GM19438 (cell line): Measurements from ENCODE around the gene TNN.

Source experiments
- ATAC-seq: cut with Tn5 transposase; IDR thresholded peaks from one replicate; pipeline ENCODE4 v1.9.1; 2021; ENCODE audit warnings: low read depth; ENCODE audit not compliant: unreplicated experiment

TNN gene

GRCh38 chr1:175171036-175171913 is 103.6 kb downstream of the TNN start:
- ATAC-seq: no peak

GRCh38 chr1:175172503-175172902 is 104.9 kb downstream of the TNN start:
- no peak for ATAC-seq

GRCh38 chr1:175173531-175173930 is 105.9 kb downstream of the TNN start:
- no peak for ATAC-seq

- ATAC-seq: peak; percentile 76
These were observed 106.9 kb downstream of the TNN start for GRCh38 chr1:175174309-175175102.

- ATAC-seq: no peak
These were observed 108.6 kb downstream of the TNN start for GRCh38 chr1:175176246-175176645.

GRCh38 chr1:175178056-175178455 is 110.4 kb downstream of the TNN start:
- no peak for ATAC-seq

- ATAC-seq: no peak
These were observed 110.8 kb downstream of the TNN start for GRCh38 chr1:175178456-175178855.

- no peak for ATAC-seq
These were observed 112.4 kb downstream of the TNN start for GRCh38 chr1:175179837-175180590.

- ATAC-seq: no peak
These were observed 114.6 kb downstream of the TNN start for GRCh38 chr1:175182201-175182746.

GRCh38 chr1:175183586-175183985 is 116.0 kb downstream of the TNN start:
- no peak for ATAC-seq

GRCh38 chr1:175185903-175186302 is 118.3 kb downstream of the TNN start:
- no peak for ATAC-seq

- no peak for ATAC-seq
These were observed 119.0 kb downstream of the TNN start for GRCh38 chr1:175186433-175187160.

GRCh38 chr1:175188936-175189335 is 121.3 kb downstream of the TNN start:
- peak; percentile 56 for ATAC-seq

- no peak for ATAC-seq
These were observed 124.0 kb downstream of the TNN start for GRCh38 chr1:175191659-175192058.

- no peak for ATAC-seq
These were observed 124.5 kb downstream of the TNN start for GRCh38 chr1:175192111-175192629.

GRCh38 chr1:175192630-175193526 is 125.2 kb downstream of the TNN start, which contains the start of gene KIAA0040:
KIAA0040 (minus strand) TSS chr1:175192776; CDS start chr1:175161013, 31,763 bp downstream.
- peak; percentile 50 for ATAC-seq

GRCh38 chr1:175193527-175193910 is 125.9 kb downstream of the TNN start:
- no peak for ATAC-seq

- no peak for ATAC-seq
These were observed 127.6 kb downstream of the TNN start for GRCh38 chr1:175195281-175195680.

GRCh38 chr1:175195798-175196197 is 128.2 kb downstream of the TNN start:
- ATAC-seq: no peak
